Measurements from ENCODE around the gene CDH15. TPM values are rescaled to one million over a fixed set of nuclear protein-coding genes. Genes with fewer than 3 reads are reported as not detected.

The CDH15 gene
- total RNA-seq, 3 donors from 2014 or later (not counting 1 experiment from before 2014, with no cell fraction given) = 0.20 TPM; not detected in 2

- Histone ChIP-seq H3K27ac (ENCODE audit: low read length) (no peak overlapping the region), H3K27me3 (ENCODE audit: control insufficient read depth, insufficient read depth, low read length) (no peaks in the 10 kb centered on the region), H3K36me3 (ENCODE audit: control insufficient read depth, insufficient read depth, low read length) (no peaks in the 10 kb centered on the region), H3K9me3 (ENCODE audit: control insufficient read depth, insufficient read depth, low read length) (no peaks in the 10 kb centered on the region), H3K4me3 (ENCODE audit: low read length) (no peak overlapping the region), H3K4me1 (ENCODE audit: control insufficient read depth, insufficient read depth, low read length) (no peaks in the 10 kb centered on the region)
- no peaks in the 10 kb centered on the region for H3K4me1 Mint-ChIP-seq
- ATAC-seq = no peak
- WGBS (ENCODE audit: insufficient coverage) = 65% methylated on average over 11 of the region's 11 CpGs
- no peak overlapping the region for H3K4me3 Mint-ChIP-seq
- DNase-seq = no peak
- H3K27ac Mint-ChIP-seq = no peak overlapping the region
- no peaks in the 10 kb centered on the region for H3K9me3 Mint-ChIP-seq
- no peaks in the 10 kb centered on the region for H3K36me3 Mint-ChIP-seq
- TF ChIP-seq CTCF (IDR thresholded peaks at IDR 0.05) = no peak
- peaks cover 9 to 21% of the 10 kb centered on the region in 2 donors for H3K27me3 Mint-ChIP-seq (ENCODE audit: low read depth in 2 of 2)
- intact Hi-C loops (cut with micrococcal nuclease) = loop anchor here (10.0 kb wide), 1 partner anchor 116 kb away; the partner anchor contains the start of gene ACSF3
Measured at GRCh38 chr16:89210165-89210903, 38.8 kb downstream of the CDH15 start.

GRCh38 chr16:89210904-89211515 lies 39.5 kb downstream of the CDH15 start:
- H3K4me3 Mint-ChIP-seq = no peak overlapping the region
- H3K27ac ChIP-seq (ENCODE audit: low read length) = no peak overlapping the region
- 68% methylated on average over 15 of the region's 15 CpGs for WGBS (ENCODE audit: insufficient coverage)
- no peaks in the 10 kb centered on the region for H3K9me3 Mint-ChIP-seq
- H3K27me3 ChIP-seq (ENCODE audit: control insufficient read depth, insufficient read depth, low read length) = no peaks in the 10 kb centered on the region
- H3K27me3 Mint-ChIP-seq (ENCODE audit: low read depth in 2 of 2) = peaks cover 9 to 21% of the 10 kb centered on the region in 2 donors
- H3K4me1 Mint-ChIP-seq = no peaks in the 10 kb centered on the region
- no peak for TF ChIP-seq CTCF (IDR thresholded peaks at IDR 0.05)
- ATAC-seq (no peak), DNase-seq (no peak)
- H3K27ac Mint-ChIP-seq = no peak overlapping the region
- H3K4me1 ChIP-seq (ENCODE audit: control insufficient read depth, insufficient read depth, low read length) = peaks cover 1% of the 10 kb centered on the region
- H3K36me3 Mint-ChIP-seq = no peaks in the 10 kb centered on the region
- no peaks in the 10 kb centered on the region for H3K36me3 ChIP-seq (ENCODE audit: control insufficient read depth, insufficient read depth, low read length)
- H3K9me3 ChIP-seq (ENCODE audit: control insufficient read depth, insufficient read depth, low read length) = no peaks in the 10 kb centered on the region
- intact Hi-C loops (cut with micrococcal nuclease) = loop anchor here (10.0 kb wide), 1 partner anchor 116 kb away; the partner anchor contains the start of gene ACSF3
- no peak overlapping the region for H3K4me3 ChIP-seq (ENCODE audit: low read length)

- Mint-ChIP-seq H3K9me3 (no peaks in the 10 kb centered on the region), H3K27me3 (ENCODE audit: low read depth in 2 of 2) (no peaks in the 10 kb centered on the region), H3K4me3 (peak overlapping the region; percentile 96), H3K4me1 (peaks cover 21 to 36% of the 10 kb centered on the region in 2 donors), H3K36me3 (no peaks in the 10 kb centered on the region), H3K27ac (peak overlapping the region; percentile 85 to 98)
- intact Hi-C loops (cut with micrococcal nuclease) = loop anchor here (1.0 to 10.0 kb wide), 5 partner anchors 102 to 479 kb away; partner anchors contain the start of gene ACSF3
- peak; percentile 80 to 92 for DNase-seq
- Histone ChIP-seq H3K27ac (ENCODE audit: low read length) (peak overlapping the region; percentile 99), H3K4me3 (ENCODE audit: low read length) (peak overlapping the region; percentile 96), H3K27me3 (ENCODE audit: control insufficient read depth, insufficient read depth, low read length) (no peaks in the 10 kb centered on the region), H3K9me3 (ENCODE audit: control insufficient read depth, insufficient read depth, low read length) (no peaks in the 10 kb centered on the region), H3K36me3 (ENCODE audit: control insufficient read depth, insufficient read depth, low read length) (peaks cover 4% of the 10 kb centered on the region), H3K4me1 (ENCODE audit: control insufficient read depth, insufficient read depth, low read length) (peaks cover 19% of the 10 kb centered on the region)
- ATAC-seq = peak; percentile 70 to 80 (median 71)
- TF ChIP-seq CTCF (IDR thresholded peaks at IDR 0.05) = peak; percentile 72
- 1% methylated on average over 25 of the region's 25 CpGs for WGBS (ENCODE audit: insufficient coverage)
Measured at GRCh38 chr16:89216315-89217137, 45.0 kb downstream of the CDH15 start.
